Testis (tissue), 3 donors: ENCODE data around the gene KIAA0753. TPM values are rescaled to one million over a fixed set of nuclear protein-coding genes. Genes with fewer than 3 reads are reported as not detected.
A peak's percentile ranks its signal among the peaks of the same experiment; 100 is the strongest.

Experiments used
- DNase-seq: peaks from one replicate; pipeline ENCODE4 v3.0.0-alpha.2; 2019
- H3K27ac ChIP-seq, 2 donors: fragments of 200-600 bp; sonication (generic); one replicate each; pipeline ENCODE4 v1.5.1; 2019
- H3K27me3 ChIP-seq: fragments of 200-600 bp; sonication (generic); one replicate; pipeline ENCODE4 v1.5.1; 2019
- H3K36me3 ChIP-seq: fragments of 200-600 bp; sonication (generic); one replicate; pipeline ENCODE4 v1.5.1; 2017; ENCODE audit warnings: low read depth; ENCODE audit errors: missing control alignments
- H3K4me1 ChIP-seq: fragments of 200-600 bp; sonication (generic); one replicate; pipeline ENCODE4 v1.5.1; 2019
- H3K4me3 ChIP-seq, 2 donors: fragments of 200-600 bp; sonication (generic); one replicate each; pipeline ENCODE4 v1.5.1; 2017 to 2019
- H3K9me3 ChIP-seq: fragments of 200-600 bp; sonication (generic); one replicate; pipeline ENCODE4 v1.5.1; 2017
- CTCF ChIP-seq, 3 experiments: fragments of 450-650 bp in 2 of 3; fragments of 200-600 bp in 1 of 3; sonication (generic) in 1 of 3; IDR thresholded peaks; one replicate each; pipeline ENCODE4 v1.5.1; 2016 to 2019; ENCODE audit warnings: antibody characterized with exemption in 3 of 3, mild to moderate bottlenecking in 2 of 3, moderate library complexity in 1 of 3
- POLR2A ChIP-seq: fragments of 450-650 bp; IDR thresholded peaks from one replicate; pipeline ENCODE4 v1.6.1; 2017; ENCODE audit warnings: antibody characterized with exemption, mild to moderate bottlenecking, moderate library complexity
- WGBS, 2 donors: methylation state at CpG; one replicate each; pipeline ENCODE4 v1.1.5; 2018; 5-methylcytosine and 5-hydroxymethylcytosine counted together
- intact Hi-C: fragments of 100-400 bp; cut with DNase I; formaldehyde crosslinking; loops from one replicate; pipeline ENCODE4 v1.15.1; 2023; ENCODE audit warnings: low total_unique reads
- polyA plus RNA-seq: library from polyadenylated mRNA; stranded (reverse); fragments of 350-450 nt; fragmentation: Illumina TruSeq; extraction: RNeasy Lipid Tissue Mini Kit (QIAGEN cat#74804); gene quantifications from one replicate; pipeline ENCODE4 v1.2.3, GENCODE V29; 2014; ENCODE audit warnings: low read depth, low replicate concordance; ENCODE audit not compliant: insufficient read depth
- total RNA-seq, 2 donors: library from RNA; depleted of rRNA; stranded (reverse); fragments of >200 nt; gene quantifications; one replicate each; pipeline ENCODE4 v1.2.3, GENCODE V29; 2016

Gene KIAA0753
- total and polyA plus RNA-seq, 3 donors from 2014 or later = 43.9 to 59.8 (median 44.7) TPM

DNA sequence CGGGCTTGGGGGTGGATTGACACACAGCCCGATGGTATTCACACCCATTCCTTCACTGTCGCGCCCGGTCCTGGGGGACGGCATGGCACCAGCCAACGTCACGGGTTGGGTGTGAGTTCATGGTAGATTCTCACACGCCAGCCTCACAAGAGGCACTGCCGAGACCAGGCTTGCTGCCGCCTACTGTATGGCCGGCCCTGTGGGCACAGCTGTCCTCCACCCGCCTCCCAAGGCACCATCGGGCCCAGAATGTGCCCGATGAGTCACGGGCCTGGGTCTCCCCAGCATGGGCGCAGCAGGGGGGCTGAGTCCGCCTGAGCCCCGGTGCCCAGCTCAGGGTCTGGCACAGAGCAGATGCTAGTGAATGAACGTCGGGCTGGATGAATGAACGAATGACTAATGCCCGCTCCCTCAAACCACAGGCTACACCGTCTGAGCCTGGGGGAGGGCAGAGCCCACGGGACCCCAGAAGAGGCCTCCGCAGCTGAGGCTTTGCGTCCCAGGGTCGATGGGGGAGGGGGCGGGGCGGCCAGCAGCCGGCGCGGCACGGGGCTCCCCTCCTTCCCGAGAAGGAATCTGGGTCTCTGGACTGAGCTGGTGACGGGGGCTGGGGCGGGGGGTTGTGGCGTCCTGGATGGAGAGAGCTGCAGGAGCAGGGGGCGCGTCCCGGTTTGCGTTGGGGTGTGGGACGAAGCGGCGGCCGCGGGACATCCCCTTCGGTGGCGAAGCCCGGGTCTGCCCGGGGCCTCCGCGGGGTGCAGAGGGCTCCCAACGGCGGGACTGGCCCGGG lies 85.0 kb downstream of the KIAA0753 start:
- peak; percentile 43 for DNase-seq
- H3K4me3 ChIP-seq = peak overlapping the region; percentile 57 to 60
- H3K27me3 ChIP-seq = no peaks in the 10 kb centered on the region
- no peaks in the 10 kb centered on the region for H3K9me3 ChIP-seq
- TF ChIP-seq CTCF (IDR thresholded peaks at IDR 0.05) (no peak), POLR2A (no peak)
- intact Hi-C loops = no loop called here
- H3K36me3 ChIP-seq = no peaks in the 10 kb centered on the region
- H3K27ac ChIP-seq = no peak overlapping the region
- WGBS, 2 donors = 6 to 11% methylated on average over 6 to 24 of the region's 56 CpGs
- peaks cover 31% of the 10 kb centered on the region for H3K4me1 ChIP-seq

- DNase-seq = no peak
- peak overlapping the region in 1 of 2 donors; percentile 60 for H3K4me3 ChIP-seq
- intact Hi-C loops = no loop called here
- H3K36me3 ChIP-seq = no peaks in the 10 kb centered on the region
- TF ChIP-seq CTCF (IDR thresholded peaks at IDR 0.05) (no peak), POLR2A (no peak)
- no peaks in the 10 kb centered on the region for H3K27me3 ChIP-seq
- no peak overlapping the region for H3K27ac ChIP-seq
- peaks cover 28% of the 10 kb centered on the region for H3K4me1 ChIP-seq
- H3K9me3 ChIP-seq = no peaks in the 10 kb centered on the region
- WGBS, 2 donors = 34 to 37% methylated on average over 12 of the region's 12 CpGs
Measured at GRCh38 chr17:6554871-6555330, 85.6 kb downstream of the KIAA0753 start.

- Histone ChIP-seq H3K27me3 (no peaks in the 10 kb centered on the region), H3K4me1 (peaks cover 22% of the 10 kb centered on the region), H3K36me3 (no peaks in the 10 kb centered on the region), H3K9me3 (no peaks in the 10 kb centered on the region), H3K4me3 (no peak overlapping the region), H3K27ac (no peak overlapping the region)
- DNase-seq = no peak
- intact Hi-C loops = no loop called here
- WGBS, 2 donors = 78 to 79% methylated on average over 4 of the region's 4 CpGs
- TF ChIP-seq CTCF (IDR thresholded peaks at IDR 0.05) = no peak
- TF ChIP-seq POLR2A = no peak
Measured at GRCh38 chr17:6554342-6554741, 86.2 kb downstream of the KIAA0753 start.

DNA sequence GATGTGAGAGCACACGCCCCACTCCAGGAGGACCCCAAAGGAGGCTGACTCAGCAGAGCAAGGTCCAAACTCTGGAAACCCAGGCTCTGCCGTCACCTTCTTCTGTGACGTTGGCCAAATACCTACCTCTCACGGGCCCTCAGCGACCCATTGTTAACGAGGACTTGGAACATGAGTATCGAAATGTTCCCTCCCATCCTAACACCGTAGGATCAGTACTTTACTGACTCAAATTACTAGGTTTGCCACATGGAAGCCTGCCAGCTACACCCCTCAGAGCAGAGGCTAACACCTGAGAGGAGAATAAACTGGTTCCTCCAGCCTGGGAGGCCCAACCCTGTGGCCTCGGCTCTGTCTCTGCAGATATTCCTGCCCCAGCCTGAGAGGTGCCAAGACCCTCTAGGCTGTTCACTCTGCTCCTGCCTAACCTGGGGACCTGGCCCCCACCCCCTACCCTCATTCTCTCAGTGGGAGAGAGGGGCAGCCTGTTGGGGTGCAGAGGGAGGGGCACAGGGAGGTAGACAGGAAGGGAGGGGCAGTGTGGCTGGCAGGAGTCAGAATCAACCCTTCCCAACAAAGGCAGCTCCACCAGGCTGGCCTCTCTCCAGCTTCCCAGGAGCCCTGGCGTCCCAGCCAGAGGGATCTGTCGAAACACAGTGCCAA lies 88.5 kb downstream of the KIAA0753 start:
- Histone ChIP-seq H3K27ac (no peak overlapping the region), H3K36me3 (no peaks in the 10 kb centered on the region), H3K4me1 (peaks cover 12% of the 10 kb centered on the region), H3K4me3 (no peak overlapping the region), H3K27me3 (no peaks in the 10 kb centered on the region), H3K9me3 (no peaks in the 10 kb centered on the region)
- no peak for DNase-seq
- TF ChIP-seq CTCF (IDR thresholded peaks at IDR 0.05) (no peak), POLR2A (no peak)
- WGBS, 2 donors = 18 to 85% methylated on average over 2 to 11 of the region's 11 CpGs
- intact Hi-C loops = no loop called here
